MM.1S (cell line): ENCODE results near the gene SLX9.

Experiments used
- DNase-seq: peaks from one replicate; pipeline ENCODE4 v3.0.0-alpha.2; 2015
- H2AFZ ChIP-seq: fragments of 300-600 bp; sonication (generic); 2 replicates; pipeline ENCODE4 v1.6.0; 2016; ENCODE audit warnings: antibody characterized with exemption, low read length
- H3F3A ChIP-seq: fragments of 300-600 bp; sonication (generic); 2 replicates; pipeline ENCODE4 v1.6.1; 2016; ENCODE audit warnings: mild to moderate bottlenecking, antibody characterized with exemption, low read length, moderate library complexity, mixed read lengths; ENCODE audit not compliant: insufficient read depth
- H3K27ac ChIP-seq: fragments of 300-600 bp; sonication (generic); 2 replicates; pipeline ENCODE4 v1.5.1; 2016; ENCODE audit warnings: mild to moderate bottlenecking, low read length
- H3K27me3 ChIP-seq: fragments of 300-600 bp; sonication (generic); replicated peaks from 2 replicates; pipeline ENCODE4 v1.6.0; 2016; ENCODE audit warnings: low read length; ENCODE audit not compliant: insufficient read depth
- H3K36me3 ChIP-seq: fragments of 300-600 bp; sonication (generic); replicated peaks from 2 replicates; pipeline ENCODE4 v1.6.1; 2016; ENCODE audit warnings: mild to moderate bottlenecking, low read length, mixed read lengths; ENCODE audit not compliant: insufficient read depth
- H3K4me1 ChIP-seq: fragments of 300-600 bp; sonication (generic); 2 replicates; pipeline ENCODE4 v1.6.1; 2016; ENCODE audit warnings: low read length, mixed read lengths
- H3K4me2 ChIP-seq: fragments of 300-600 bp; sonication (generic); 2 replicates; pipeline ENCODE4 v1.6.0; 2016; ENCODE audit warnings: low read depth, low read length
- H3K4me3 ChIP-seq: fragments of 300-600 bp; sonication (generic); 2 replicates; pipeline ENCODE4 v1.5.1; 2016; ENCODE audit warnings: low read length, mixed read lengths
- H3K79me2 ChIP-seq: fragments of 300-600 bp; sonication (generic); 2 replicates; pipeline ENCODE4 v1.6.1; 2016; ENCODE audit warnings: mixed run types, low read length, mixed read lengths
- H3K9ac ChIP-seq: fragments of 300-600 bp; sonication (generic); 2 replicates; pipeline ENCODE4 v1.6.1; 2016; ENCODE audit warnings: low read length, mixed read lengths
- H3K9me2 ChIP-seq: fragments of 300-600 bp; sonication (generic); replicated peaks from 2 replicates; pipeline ENCODE4 v1.6.1; 2016; ENCODE audit warnings: mild to moderate bottlenecking, low read length, mixed read lengths; ENCODE audit not compliant: insufficient read depth
- H3K9me3 ChIP-seq: fragments of 300-600 bp; sonication (generic); replicated peaks from 2 replicates; pipeline ENCODE4 v1.6.1; 2016; ENCODE audit warnings: mild to moderate bottlenecking, low read length, mixed read lengths; ENCODE audit not compliant: insufficient read depth
- H4K20me1 ChIP-seq: fragments of 300-600 bp; sonication (generic); 2 replicates; pipeline ENCODE4 v1.6.1; 2016; ENCODE audit warnings: mild to moderate bottlenecking, low read length, moderate library complexity, mixed read lengths; ENCODE audit not compliant: insufficient read depth
- CTCF ChIP-seq: fragments of 300-600 bp; sonication (generic); IDR thresholded peaks from 2 replicates; pipeline ENCODE4 v1.5.1; 2016; ENCODE audit warnings: antibody characterized with exemption, low read length, mixed read lengths
- EZH2 ChIP-seq: fragments of 300-600 bp; sonication (generic); optimal IDR thresholded peaks from 2 replicates; pipeline ENCODE3; 2017; ENCODE audit warnings: low read depth, mild to moderate bottlenecking, antibody characterized with exemption, low read length, mixed read lengths
- EZH2phosphoT487 ChIP-seq: fragments of 300-600 bp; sonication (generic); IDR thresholded peaks from 2 replicates; pipeline ENCODE4 v1.6.1; 2018; ENCODE audit warnings: antibody characterized with exemption, low read length

SLX9 gene

GRCh38 chr21:44933199-44933917 is 6.5 kb upstream of the SLX9 start:
- no peak for TF ChIP-seq CTCF
- no peak for TF ChIP-seq EZH2phosphoT487
- Histone ChIP-seq H3K27ac (no peak overlapping the region), H4K20me1 (no peaks in the 10 kb centered on the region), H3K4me2 (no peak overlapping the region), H3K36me3 (no peaks in the 10 kb centered on the region), H2AFZ (no peak overlapping the region), H3K9me3 (no peaks in the 10 kb centered on the region), H3F3A (no peaks in the 10 kb centered on the region), H3K4me3 (no peak overlapping the region), H3K9ac (no peak overlapping the region), H3K9me2 (no peaks in the 10 kb centered on the region), H3K27me3 (peaks cover 93% of the 10 kb centered on the region), H3K4me1 (no peaks in the 10 kb centered on the region), H3K79me2 (no peaks in the 10 kb centered on the region)
- no peak for DNase-seq

GRCh38 chr21:44933918-44934260 is 5.9 kb upstream of the SLX9 start:
- H3K9me3 ChIP-seq = no peaks in the 10 kb centered on the region
- H2AFZ ChIP-seq = no peak overlapping the region
- no peaks in the 10 kb centered on the region for H3F3A ChIP-seq
- H3K9ac ChIP-seq = no peak overlapping the region
- no peaks in the 10 kb centered on the region for H4K20me1 ChIP-seq
- no peak for TF ChIP-seq EZH2
- TF ChIP-seq EZH2phosphoT487 = no peak
- no peak for TF ChIP-seq CTCF
- no peaks in the 10 kb centered on the region for H3K79me2 ChIP-seq
- no peak overlapping the region for H3K4me3 ChIP-seq
- H3K9me2 ChIP-seq = no peaks in the 10 kb centered on the region
- peaks cover 94% of the 10 kb centered on the region for H3K27me3 ChIP-seq
- H3K36me3 ChIP-seq = no peaks in the 10 kb centered on the region
- no peak for DNase-seq
- no peaks in the 10 kb centered on the region for H3K4me1 ChIP-seq
- H3K4me2 ChIP-seq = no peak overlapping the region
- H3K27ac ChIP-seq = no peak overlapping the region

- H3K4me2 ChIP-seq = no peak overlapping the region
- no peaks in the 10 kb centered on the region for H3K36me3 ChIP-seq
- no peaks in the 10 kb centered on the region for H3K9me3 ChIP-seq
- no peaks in the 10 kb centered on the region for H3F3A ChIP-seq
- H2AFZ ChIP-seq = no peak overlapping the region
- H3K27me3 ChIP-seq = peaks cover 94% of the 10 kb centered on the region
- H3K4me3 ChIP-seq = no peak overlapping the region
- H3K9me2 ChIP-seq = no peaks in the 10 kb centered on the region
- no peak for DNase-seq
- H3K27ac ChIP-seq = no peak overlapping the region
- TF ChIP-seq EZH2phosphoT487 = no peak
- no peak for TF ChIP-seq CTCF
- TF ChIP-seq EZH2 = no peak
- no peaks in the 10 kb centered on the region for H3K79me2 ChIP-seq
- no peak overlapping the region for H3K9ac ChIP-seq
- no peaks in the 10 kb centered on the region for H3K4me1 ChIP-seq
- no peaks in the 10 kb centered on the region for H4K20me1 ChIP-seq
Observed at GRCh38 chr21:44934276-44934675, 5.6 kb upstream of the SLX9 start.
